HepG2 (cell line): ENCODE data around the gene NAGS. TPM values are rescaled to one million over a fixed set of nuclear protein-coding genes. Genes with fewer than 3 reads are reported as not detected.

ENCODE experiments used
- ATAC-seq: fragments of 200-7000 bp; cut with Tn5 transposase; 3 replicates; pipeline ENCODE4 v1.9.1; 2020; ENCODE audit warnings: mild to moderate bottlenecking, moderate library complexity
- BruUV-seq: library from RNA; stranded (reverse); fragments of 400-500 nt; replicated peaks from 2 replicates; lab custom pipeline; 2021; lab: Mats Ljungman, UMichigan
- CTCF ChIA-PET: fragments of 300-600 bp; formaldehyde crosslinking; extraction: SDS; loops from one replicate; lab custom pipeline; 2021; ENCODE audit warnings: low total read pairs, inconsistent platforms, low intra/inter-chr PET ratio; lab: Yijun Ruan, JAX
- POLR2A ChIA-PET: fragments of 350-600 bp; sonication (Branson Sonifier 250); formaldehyde crosslinking; loops from one replicate; lab custom pipeline; 2020; ENCODE audit warnings: antibody characterized with exemption, inconsistent platforms; lab: Yijun Ruan, JAX
- DNase-seq: peaks from one replicate; pipeline ENCODE4 v3.0.0-alpha.2; 2015; ENCODE audit warnings: low spot score
- FAIRE-seq: peaks from 3 replicates; lab custom pipeline; 2011; peaks lifted over from hg19 to GRCh38; lab: Jason Lieb, UNC
- H2AFZ ChIP-seq: one replicate; pipeline ENCODE4 v1.6.1; 2011; ENCODE audit warnings: low read length, inconsistent platforms
- H3K27ac ChIP-seq: fragments of 300-600 bp; 3 replicates; pipeline ENCODE4 v1.8.0; 2011; ENCODE audit warnings: mixed run types, mild to moderate bottlenecking, mixed read lengths, low read length, inconsistent platforms; ENCODE audit not compliant: insufficient read depth; ENCODE audit errors: extremely low read length
- H3K27me3 ChIP-seq, 2 experiments: fragments of 200-600 bp in 1 of 2; 2 replicates in 1 of 2; 3 replicates in 1 of 2; pipeline versions ENCODE4 v1.6.0 to v1.8.0; 2011; ENCODE audit warnings: low read length in 2 of 2, mild to moderate bottlenecking in 2 of 2, moderate library complexity in 2 of 2, inconsistent platforms in 1 of 2; ENCODE audit not compliant: insufficient read depth in 2 of 2, control insufficient read depth in 1 of 2
- H3K36me3 ChIP-seq, 2 experiments: fragments of 200-600 bp in 1 of 2; replicated peaks in 1 of 2; 2 replicates in 1 of 2; 3 replicates in 1 of 2; pipeline versions ENCODE4 v1.5.1 to v1.8.0; 2011; ENCODE audit warnings: low read length in 2 of 2, inconsistent platforms in 1 of 2; ENCODE audit not compliant: insufficient read depth in 2 of 2, control insufficient read depth in 1 of 2
- H3K4me1 ChIP-seq: 2 replicates; pipeline ENCODE4 v1.5.1; 2012; ENCODE audit warnings: low read length, inconsistent platforms; ENCODE audit not compliant: insufficient read depth
- H3K4me2 ChIP-seq: 2 replicates; pipeline ENCODE4 v1.6.0; 2011; ENCODE audit warnings: low read depth, low read length, inconsistent platforms
- H3K4me3 ChIP-seq, 3 experiments: fragments of 200-600 bp in 1 of 3; sonication (generic), shearing (Covaris generic) in 1 of 3; replicated peaks in 1 of 3; 2 replicates each; pipeline ENCODE4 v1.5.1; 2011 to 2016; ENCODE audit warnings: low read length in 3 of 3, inconsistent platforms in 2 of 3, low read depth in 2 of 3, mild to moderate bottlenecking in 2 of 3, control low read depth in 1 of 3, mixed read lengths in 1 of 3; ENCODE audit not compliant: insufficient read depth in 1 of 3
- H3K79me2 ChIP-seq: one replicate; pipeline ENCODE4 v1.6.1; 2011; ENCODE audit warnings: low read length, inconsistent platforms; ENCODE audit not compliant: insufficient read depth
- H3K9ac ChIP-seq: 2 replicates; pipeline ENCODE4 v1.6.0; 2011; ENCODE audit warnings: mild to moderate bottlenecking, low read depth, low read length, inconsistent platforms; ENCODE audit not compliant: insufficient read depth
- H3K9me3 ChIP-seq: 2 replicates; pipeline ENCODE4 v1.5.1; 2012; ENCODE audit warnings: mild to moderate bottlenecking, low read length
- H4K20me1 ChIP-seq: 2 replicates; pipeline ENCODE4 v1.6.0; 2011; ENCODE audit warnings: inconsistent platforms, mild to moderate bottlenecking, low read length, moderate library complexity; ENCODE audit not compliant: insufficient read depth
- AGO2 ChIP-seq: fragments of 200-400 bp; formaldehyde crosslinking; optimal IDR thresholded peaks from 2 replicates; pipeline ENCODE3; 2017; ENCODE audit warnings: mild to moderate bottlenecking, low read depth, low read length, moderate library complexity
- MAFK ChIP-seq, 2 experiments: IDR thresholded peaks in 1 of 2; conservative IDR thresholded peaks in 1 of 2; 2 replicates each; pipeline ENCODE4 v1.6.1; 2011; ENCODE audit warnings: improper control_type of control experiment in 2 of 2, low read length in 2 of 2
- NAIF1 ChIP-seq: sonication (generic); formaldehyde crosslinking; IDR thresholded peaks from 2 replicates; pipeline ENCODE4 v1.5.0; 2020; ENCODE audit warnings: mild to moderate bottlenecking, missing genetic modification reagents, borderline replicate concordance
- PHF21A ChIP-seq: sonication (generic); formaldehyde crosslinking; IDR thresholded peaks from 2 replicates; pipeline ENCODE4 v1.5.0; 2020; ENCODE audit warnings: mild to moderate bottlenecking, missing genetic modification reagents
- RARG ChIP-seq: sonication (generic); formaldehyde crosslinking; IDR thresholded peaks from 2 replicates; pipeline ENCODE4 v1.4.0; 2020; ENCODE audit warnings: low read depth, mild to moderate bottlenecking, missing genetic modification reagents
- SAP130 ChIP-seq: IDR thresholded peaks from 2 replicates; pipeline ENCODE4 v1.6.1; 2016; ENCODE audit warnings: low read depth
- SUZ12 ChIP-seq: fragments of 150-350 bp; IDR thresholded peaks from 2 replicates; pipeline ENCODE4 v1.6.1; 2014; ENCODE audit warnings: low read depth, low read length
- TRIM22 ChIP-seq: fragments of 450-650 bp; IDR thresholded peaks from 2 replicates; pipeline ENCODE4 v1.6.1; 2017
- ZBTB25 ChIP-seq: IDR thresholded peaks from 2 replicates; pipeline ENCODE4 v1.6.1; 2018; ENCODE audit warnings: missing genetic modification reagents
- WGBS: methylation state at CpG from one replicate; pipeline ENCODE4 v1.1.6; 2017; ENCODE audit warnings: low lambda C conversion rate; 5-methylcytosine and 5-hydroxymethylcytosine counted together
- in situ Hi-C: cut with HindIII; loops from 2 replicates; pipeline ENCODE4 v1.10.0; 2017; ENCODE audit warnings: low pct_unique_long_range_greater_than_20kb; ENCODE audit not compliant: extremely low pct_ligation_motif_present
- intact Hi-C: fragments of 100-400 bp; cut with micrococcal nuclease; formaldehyde crosslinking; loops from one replicate; pipeline ENCODE4 v1.10.0; 2022; ENCODE audit not compliant: unreplicated experiment
- polyA plus RNA-seq, 8 experiments: library from polyadenylated mRNA; depleted of rRNA in 3 of 8; stranded (reverse) in 7 of 8; unstranded in 1 of 8; fragments of >200 nt; fragmentation: Illumina TruSeq in 4 of 8; extraction: Trizol in 4 of 8; gene quantifications; 2 replicates each; pipeline versions ENCODE4 v1.2.1 to v1.2.3, GENCODE V29; 2011 to 2016; ENCODE audit warnings: low read depth in 4 of 8, missing spikeins in 1 of 8, mixed read lengths in 1 of 8; ENCODE audit not compliant: insufficient read depth in 1 of 8
- total RNA-seq, 5 experiments: library from RNA; depleted of rRNA; stranded (reverse); fragments of >200 nt; fragmentation: Illumina TruSeq; extraction: Trizol; gene quantifications; 2 replicates each; pipeline ENCODE4 v1.2.3, GENCODE V29; 2016; ENCODE audit warnings: low read depth in 1 of 5
- TF ChIP-seq, protein P1 (sequence below): sonication (generic); formaldehyde crosslinking; IDR thresholded peaks from 2 replicates; pipeline ENCODE4 v1.4.0; 2020; ENCODE audit warnings: missing genetic modification reagents
- TF ChIP-seq, protein P2 (sequence below): sonication (generic); formaldehyde crosslinking; IDR thresholded peaks from 2 replicates; pipeline ENCODE4 v1.5.0; 2020; ENCODE audit warnings: mild to moderate bottlenecking, missing genetic modification reagents, borderline replicate concordance
- TF ChIP-seq, protein P3 (sequence below): sonication (generic); formaldehyde crosslinking; IDR thresholded peaks from 2 replicates; pipeline ENCODE4 v1.4.0; 2020; ENCODE audit warnings: missing genetic modification reagents, low read depth, mild to moderate bottlenecking, borderline replicate concordance

The NAGS gene
- total and polyA plus RNA-seq, 2 of the 13 experiments (the other 11 are each of a cell fraction or from before 2014, with no cell fraction given) = 4.3 to 5.1 TPM

DNA sequence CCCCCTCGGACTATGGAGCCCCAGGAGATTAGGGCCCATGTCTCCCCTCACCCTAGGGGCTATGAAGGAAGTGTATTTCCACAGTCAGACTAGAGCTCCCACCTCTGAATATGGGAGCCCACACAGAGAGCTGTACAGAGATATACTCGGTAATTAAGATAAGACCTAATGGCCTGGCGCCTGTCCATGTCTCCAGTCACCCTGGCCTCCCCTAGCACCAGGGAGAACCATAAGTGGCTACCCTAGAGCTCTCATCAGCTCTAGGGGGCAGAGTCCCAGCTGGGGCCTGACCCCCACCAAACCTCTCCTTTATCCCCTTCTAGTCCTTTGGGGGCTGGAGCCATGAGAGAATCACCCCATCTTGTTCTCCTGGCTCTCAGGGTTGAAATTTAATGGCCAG lies 8.0 kb downstream of the NAGS start (continued):
- TF ChIP-seq TRIM22 = no peak
- TF ChIP-seq, all 625 proteins: peak for 0

GRCh38 chr17:44012874-44013273 lies 8.5 kb downstream of the NAGS start:
- no TSS peak for BruUV-seq
- no peak for FAIRE-seq

More at GRCh38 chr17:44012874-44013273, 8.5 kb downstream of the NAGS start:
- no peak for DNase-seq
- Histone ChIP-seq H3K4me3 (no peak overlapping the region), H3K27me3 (no peaks in the 10 kb centered on the region; a peak in 1 of 5 replicates), H3K4me1 (peaks cover 40% of the 10 kb centered on the region), H3K79me2 (peaks cover 8% of the 10 kb centered on the region), H2AFZ (no peak overlapping the region), H3K9ac (no peak overlapping the region), H4K20me1 (no peaks in the 10 kb centered on the region), H3K9me3 (no peaks in the 10 kb centered on the region), H3K27ac (no peak overlapping the region), H3K36me3 (peaks cover 3 to 13% of the 10 kb centered on the region in 2 experiments; a peak in 3 of 5 replicates), H3K4me2 (no peak overlapping the region)
- no peak for ATAC-seq
- no peak for TF ChIP-seq SUZ12
- no peak for TF ChIP-seq NAIF1 (CRISPR knock-in tag)
- TF ChIP-seq RARG = no peak
- TF ChIP-seq MAFK (conservative IDR thresholded peaks at IDR 0.05 in 1 of 2, IDR thresholded peaks at IDR 0.05 in 1 of 2; ENCODE audit: low read length in 2 of 2) = no peak
- TF ChIP-seq, protein P1, sequence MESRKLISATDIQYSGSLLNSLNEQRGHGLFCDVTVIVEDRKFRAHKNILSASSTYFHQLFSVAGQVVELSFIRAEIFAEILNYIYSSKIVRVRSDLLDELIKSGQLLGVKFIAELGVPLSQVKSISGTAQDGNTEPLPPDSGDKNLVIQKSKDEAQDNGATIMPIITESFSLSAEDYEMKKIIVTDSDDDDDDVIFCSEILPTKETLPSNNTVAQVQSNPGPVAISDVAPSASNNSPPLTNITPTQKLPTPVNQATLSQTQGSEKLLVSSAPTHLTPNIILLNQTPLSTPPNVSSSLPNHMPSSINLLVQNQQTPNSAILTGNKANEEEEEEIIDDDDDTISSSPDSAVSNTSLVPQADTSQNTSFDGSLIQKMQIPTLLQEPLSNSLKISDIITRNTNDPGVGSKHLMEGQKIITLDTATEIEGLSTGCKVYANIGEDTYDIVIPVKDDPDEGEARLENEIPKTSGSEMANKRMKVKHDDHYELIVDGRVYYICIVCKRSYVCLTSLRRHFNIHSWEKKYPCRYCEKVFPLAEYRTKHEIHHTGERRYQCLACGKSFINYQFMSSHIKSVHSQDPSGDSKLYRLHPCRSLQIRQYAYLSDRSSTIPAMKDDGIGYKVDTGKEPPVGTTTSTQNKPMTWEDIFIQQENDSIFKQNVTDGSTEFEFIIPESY = peak; percentile 66; the same call in 1 of the 2 replicates
- no peak for TF ChIP-seq SAP130 (CRISPR knock-in tag)
- TF ChIP-seq PHF21A (CRISPR knock-in tag) = no peak
- TF ChIP-seq, protein P2, sequence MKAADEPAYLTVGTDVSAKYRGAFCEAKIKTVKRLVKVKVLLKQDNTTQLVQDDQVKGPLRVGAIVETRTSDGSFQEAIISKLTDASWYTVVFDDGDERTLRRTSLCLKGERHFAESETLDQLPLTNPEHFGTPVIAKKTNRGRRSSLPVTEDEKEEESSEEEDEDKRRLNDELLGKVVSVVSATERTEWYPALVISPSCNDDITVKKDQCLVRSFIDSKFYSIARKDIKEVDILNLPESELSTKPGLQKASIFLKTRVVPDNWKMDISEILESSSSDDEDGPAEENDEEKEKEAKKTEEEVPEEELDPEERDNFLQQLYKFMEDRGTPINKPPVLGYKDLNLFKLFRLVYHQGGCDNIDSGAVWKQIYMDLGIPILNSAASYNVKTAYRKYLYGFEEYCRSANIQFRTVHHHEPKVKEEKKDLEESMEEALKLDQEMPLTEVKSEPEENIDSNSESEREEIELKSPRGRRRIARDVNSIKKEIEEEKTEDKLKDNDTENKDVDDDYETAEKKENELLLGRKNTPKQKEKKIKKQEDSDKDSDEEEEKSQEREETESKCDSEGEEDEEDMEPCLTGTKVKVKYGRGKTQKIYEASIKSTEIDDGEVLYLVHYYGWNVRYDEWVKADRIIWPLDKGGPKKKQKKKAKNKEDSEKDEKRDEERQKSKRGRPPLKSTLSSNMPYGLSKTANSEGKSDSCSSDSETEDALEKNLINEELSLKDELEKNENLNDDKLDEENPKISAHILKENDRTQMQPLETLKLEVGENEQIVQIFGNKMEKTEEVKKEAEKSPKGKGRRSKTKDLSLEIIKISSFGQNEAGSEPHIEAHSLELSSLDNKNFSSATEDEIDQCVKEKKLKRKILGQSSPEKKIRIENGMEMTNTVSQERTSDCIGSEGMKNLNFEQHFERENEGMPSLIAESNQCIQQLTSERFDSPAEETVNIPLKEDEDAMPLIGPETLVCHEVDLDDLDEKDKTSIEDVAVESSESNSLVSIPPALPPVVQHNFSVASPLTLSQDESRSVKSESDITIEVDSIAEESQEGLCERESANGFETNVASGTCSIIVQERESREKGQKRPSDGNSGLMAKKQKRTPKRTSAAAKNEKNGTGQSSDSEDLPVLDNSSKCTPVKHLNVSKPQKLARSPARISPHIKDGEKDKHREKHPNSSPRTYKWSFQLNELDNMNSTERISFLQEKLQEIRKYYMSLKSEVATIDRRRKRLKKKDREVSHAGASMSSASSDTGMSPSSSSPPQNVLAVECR = 0 out of 2 replicates have a peak, but pooled peaks have one; percentile 19
- TF ChIP-seq ZBTB25 (CRISPR knock-in tag) = no peak
- TF ChIP-seq AGO2 = peak; percentile 39
- TF ChIP-seq, protein P3, sequence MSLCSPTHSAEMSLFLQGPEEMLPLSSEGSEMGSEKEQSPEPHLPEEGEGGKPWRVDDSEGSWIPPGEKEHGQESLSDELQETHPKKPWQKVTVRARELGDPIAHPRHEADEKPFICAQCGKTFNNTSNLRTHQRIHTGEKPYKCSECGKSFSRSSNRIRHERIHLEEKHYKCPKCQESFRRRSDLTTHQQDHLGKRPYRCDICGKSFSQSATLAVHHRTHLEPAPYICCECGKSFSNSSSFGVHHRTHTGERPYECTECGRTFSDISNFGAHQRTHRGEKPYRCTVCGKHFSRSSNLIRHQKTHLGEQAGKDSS (CRISPR knock-in tag) = no peak
- CTCF ChIA-PET = no interaction called here
- in situ Hi-C loops (no loop called here), intact Hi-C loops (no loop called here)
- WGBS = 96% methylated on average over 11 of the region's 14 CpGs
- POLR2A ChIA-PET = interaction anchor here (0.8 to 1.5 kb wide), 4 partner anchors 10 to 88 kb away, joined by 3 to 4 read pairs (median 4); no protein-coding TSS in a partner anchor
